Vagina (tissue), 2 donors: ENCODE measurements around the gene CDK16.

ENCODE experiments used
- POLR2AphosphoS5 ChIP-seq, 2 donors: sonication (generic); formaldehyde crosslinking; IDR thresholded peaks; one replicate each; pipeline ENCODE4 v1.9.0; 2017; ENCODE audit warnings: antibody characterized with exemption in 2 of 2, mild to moderate bottlenecking in 2 of 2, low read depth in 1 of 2; ENCODE audit not compliant: insufficient read depth in 1 of 2
- TF ChIP-seq, protein P1 (sequence below), 3 experiments: fragments of 450-650 bp in 2 of 3; fragments of 200-600 bp in 1 of 3; sonication (generic) in 1 of 3; IDR thresholded peaks; one replicate each; pipeline ENCODE4 v1.5.1; 2017 to 2019; ENCODE audit warnings: antibody characterized with exemption in 3 of 3, mild to moderate bottlenecking in 2 of 3, moderate library complexity in 2 of 3

DNA sequence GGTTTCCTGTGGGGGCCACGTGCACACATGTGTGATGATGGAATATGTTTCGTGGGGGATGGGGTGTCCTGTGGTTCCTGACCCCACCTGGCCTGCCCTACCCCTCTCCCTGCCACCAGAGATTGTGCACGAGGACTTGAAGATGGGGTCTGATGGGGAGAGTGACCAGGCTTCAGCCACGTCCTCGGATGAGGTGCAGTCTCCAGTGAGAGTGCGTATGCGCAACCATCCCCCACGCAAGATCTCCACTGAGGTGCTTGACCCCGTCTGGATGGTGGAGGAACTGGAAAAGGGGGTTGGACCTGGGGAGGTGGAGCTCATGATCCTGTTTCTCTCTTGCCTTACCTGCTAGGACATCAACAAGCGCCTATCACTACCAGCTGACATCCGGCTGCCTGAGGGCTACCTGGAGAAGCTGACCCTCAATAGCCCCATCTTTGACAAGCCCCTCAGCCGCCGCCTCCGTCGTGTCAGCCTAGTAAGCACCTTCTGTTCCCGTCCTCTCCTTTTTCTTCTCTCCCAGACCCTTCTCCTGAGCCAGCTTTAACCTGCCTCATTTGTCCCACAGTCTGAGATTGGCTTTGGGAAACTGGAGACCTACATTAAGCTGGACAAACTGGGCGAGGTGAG, 5.9 kb downstream of the CDK16 start:
- TF ChIP-seq, protein P1, sequence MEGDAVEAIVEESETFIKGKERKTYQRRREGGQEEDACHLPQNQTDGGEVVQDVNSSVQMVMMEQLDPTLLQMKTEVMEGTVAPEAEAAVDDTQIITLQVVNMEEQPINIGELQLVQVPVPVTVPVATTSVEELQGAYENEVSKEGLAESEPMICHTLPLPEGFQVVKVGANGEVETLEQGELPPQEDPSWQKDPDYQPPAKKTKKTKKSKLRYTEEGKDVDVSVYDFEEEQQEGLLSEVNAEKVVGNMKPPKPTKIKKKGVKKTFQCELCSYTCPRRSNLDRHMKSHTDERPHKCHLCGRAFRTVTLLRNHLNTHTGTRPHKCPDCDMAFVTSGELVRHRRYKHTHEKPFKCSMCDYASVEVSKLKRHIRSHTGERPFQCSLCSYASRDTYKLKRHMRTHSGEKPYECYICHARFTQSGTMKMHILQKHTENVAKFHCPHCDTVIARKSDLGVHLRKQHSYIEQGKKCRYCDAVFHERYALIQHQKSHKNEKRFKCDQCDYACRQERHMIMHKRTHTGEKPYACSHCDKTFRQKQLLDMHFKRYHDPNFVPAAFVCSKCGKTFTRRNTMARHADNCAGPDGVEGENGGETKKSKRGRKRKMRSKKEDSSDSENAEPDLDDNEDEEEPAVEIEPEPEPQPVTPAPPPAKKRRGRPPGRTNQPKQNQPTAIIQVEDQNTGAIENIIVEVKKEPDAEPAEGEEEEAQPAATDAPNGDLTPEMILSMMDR (IDR thresholded peaks at IDR 0.05) = no peak
- no peak for TF ChIP-seq POLR2AphosphoS5 (IDR thresholded peaks at IDR 0.05; ENCODE audit: insufficient read depth in 1 of 2, low read depth in 1 of 2)
